ENCODE results near the gene RET. TPM values are rescaled to one million over a fixed set of nuclear protein-coding genes. Genes with fewer than 3 reads are reported as not detected.

RET gene
- total and polyA plus RNA-seq, 2 of the 8 experiments (the other 6 are each of a cell fraction or from before 2014, with no cell fraction given), result 6.7 to 8.4 TPM

- FAIRE-seq (no peak), DNase-seq (ENCODE audit: low read depth in 1 of 2, low spot score in 2 of 2) (no peak)
- Histone ChIP-seq H3K4me3 (ENCODE audit: extremely low read depth in 1 of 4, insufficient read depth in 2 of 4, low read depth in 3 of 4, low read length in 4 of 4) (no peak overlapping the region), H3K36me3 (ENCODE audit: control insufficient read depth in 2 of 4, insufficient read depth in 4 of 4, low read length in 3 of 4) (no peaks in the 10 kb centered on the region), H3K14ac (ENCODE audit: insufficient read length) (no peak overlapping the region), H2BK20ac (ENCODE audit: low read length) (no peak overlapping the region), H4K20me1 (replicated peaks in 1 of 2; ENCODE audit: control insufficient read depth in 1 of 2, insufficient read depth in 2 of 2, low read length in 2 of 2) (no peaks in the 10 kb centered on the region), H3K79me2 (ENCODE audit: control insufficient read depth in 1 of 2, insufficient read depth in 2 of 2, low read length in 2 of 2) (no peaks in the 10 kb centered on the region), H2BK5ac (ENCODE audit: low read depth, low read length) (no peak overlapping the region), H3K18ac (ENCODE audit: extremely low read depth, low read length) (no peak overlapping the region), H3K27ac (ENCODE audit: low read depth, low read length) (no peak overlapping the region), H3K9me3 (ENCODE audit: insufficient read depth in 2 of 2, low read depth in 1 of 2, low read length in 1 of 2) (no peaks in the 10 kb centered on the region), H3K4me1 (replicated peaks in 1 of 4; ENCODE audit: control insufficient read depth in 3 of 4, insufficient read depth in 4 of 4, low read length in 3 of 4) (peaks cover 0 to 8% (median 5%) of the 10 kb centered on the region in 4 experiments; a peak in 4 of 7 replicates), H2AK5ac (ENCODE audit: low read depth, low read length) (no peak overlapping the region), H2BK15ac (ENCODE audit: low read length) (no peak overlapping the region), H3K23me2 (ENCODE audit: low read depth, low read length) (no peaks in the 10 kb centered on the region), H2AFZ (ENCODE audit: low read length) (no peak overlapping the region), H4K5ac (ENCODE audit: insufficient read length, low read depth, low read length) (no peak overlapping the region), H3K27me3 (replicated peaks in 1 of 4; ENCODE audit: control insufficient read depth in 3 of 4, extremely low read depth in 1 of 4, insufficient read depth in 3 of 4, low read length in 3 of 4) (no peaks in the 10 kb centered on the region; a peak in 1 of 7 replicates), H4K91ac (replicated peaks; ENCODE audit: insufficient read length, low read length) (no peak overlapping the region), H3K4me2 (ENCODE audit: insufficient read depth in 1 of 2, low read depth in 2 of 2, low read length in 2 of 2) (no peak overlapping the region), H2BK120ac (replicated peaks; ENCODE audit: low read depth, low read length) (no peak overlapping the region), H3K23ac (ENCODE audit: insufficient read length) (no peak overlapping the region), H3K4ac (replicated peaks; ENCODE audit: insufficient read length, low read depth, low read length) (no peak overlapping the region), H2BK12ac (ENCODE audit: low read depth, low read length) (no peak overlapping the region), H3K79me1 (ENCODE audit: low read depth, low read length) (no peaks in the 10 kb centered on the region), H3K56ac (replicated peaks; ENCODE audit: insufficient read length, low read depth, low read length) (no peak overlapping the region), H3K9ac (replicated peaks in 1 of 4; ENCODE audit: extremely low read depth in 1 of 4, low read depth in 3 of 4, low read length in 3 of 4) (no peak overlapping the region), H4K8ac (ENCODE audit: extremely low read depth, insufficient read depth, low read length) (no peak overlapping the region)
- 94% methylated on average over 8 of the region's 8 CpGs; no CpG with 5 or more reads in 1 of the 2 experiments for WGBS, 2 experiments (ENCODE audit: extremely low coverage in 1 of 2, insufficient coverage in 1 of 2, insufficient read length in 1 of 2, insufficient replicate concordance in 2 of 2, low coverage in 1 of 2, low lambda C conversion rate in 2 of 2, missing lambda C conversion rate in 1 of 2)
- ChIA-PET CTCF (ENCODE audit: partially characterized antibody) (interaction anchor here (1.0 to 1.9 kb wide), 4 partner anchors 8 to 204 kb away, joined by 3 to 6 read pairs (median 4); no protein-coding TSS in a partner anchor), POLR2A (ENCODE audit: partially characterized antibody) (no interaction called here)
- no peak for TF ChIP-seq TAF7 (optimal IDR thresholded peaks at IDR 0.05; ENCODE audit: borderline replicate concordance, low read depth, low read length)
- TF ChIP-seq KDM4A (IDR thresholded peaks at IDR 0.05; ENCODE audit: low read depth, low read length, severe bottlenecking), result no peak
Observed at GRCh38 chr10:43061331-43061730, 15.5 kb upstream of the RET start.

Data from H1 (cell line).